Measurements from ENCODE around the gene MRPS22. TPM values are rescaled to one million over a fixed set of nuclear protein-coding genes. Genes with fewer than 3 reads are reported as not detected.

The MRPS22 gene
- total and polyA plus RNA-seq, 9 of the 15 experiments (the other 6 are each of a cell fraction or from before 2014, with no cell fraction given) = 148 to 397 (median 229) TPM

GRCh38 chr3:139394116-139394515 lies 50.3 kb downstream of the MRPS22 start (continued):
- TF ChIP-seq USF2 (CRISPR knock-in tag; IDR thresholded peaks at IDR 0.05) = peak; percentile 36; the same call in 1 of the 2 replicates
- peak; percentile 34; the same call in 1 of the 2 replicates for TF ChIP-seq TAL1 (IDR thresholded peaks at IDR 0.05)
- TF ChIP-seq DDX20 (tag; IDR thresholded peaks at IDR 0.05; ENCODE audit: low read depth) = no peak
- no peak for TF ChIP-seq SAP30 (IDR thresholded peaks at IDR 0.05; ENCODE audit: borderline replicate concordance, insufficient read depth, low read depth, low read length, poor library complexity, severe bottlenecking)
- no peak for TF ChIP-seq EHMT2 (IDR thresholded peaks at IDR 0.05)
- TF ChIP-seq EWSR1 (IDR thresholded peaks at IDR 0.05; ENCODE audit: borderline replicate concordance, low read depth, partially characterized antibody) = no peak
- 0 out of 2 replicates have a peak, but pooled peaks have one; percentile 10 for TF ChIP-seq EP300 (IDR thresholded peaks at IDR 0.05; ENCODE audit: low read length)
- TF ChIP-seq ZFP36 (IDR thresholded peaks at IDR 0.05; ENCODE audit: low read depth, low read length, partially characterized antibody) = no peak
- TF ChIP-seq CEBPG (CRISPR knock-in tag; IDR thresholded peaks at IDR 0.05) = no peak
- peak; percentile 84 to 93 for TF ChIP-seq CEBPG (tag; conservative IDR thresholded peaks at IDR 0.05 in 1 of 2, IDR thresholded peaks at IDR 0.05 in 1 of 2)
- TF ChIP-seq ZNF561 (CRISPR knock-in tag; conservative IDR thresholded peaks at IDR 0.05) = no peak
- TF ChIP-seq CAMTA2 (CRISPR knock-in tag; conservative IDR thresholded peaks at IDR 0.05) = no peak
- TF ChIP-seq FOXA1 (IDR thresholded peaks at IDR 0.05; ENCODE audit: borderline replicate concordance) = no peak
- TF ChIP-seq RCOR1 (IDR thresholded peaks at IDR 0.05; ENCODE audit: borderline replicate concordance in 1 of 2, low read depth in 2 of 2, low read length in 2 of 2) = 0 out of 4 replicates have a peak, but pooled peaks of 1 of the 2 experiments have one; percentile 10
- peak; percentile 89 for TF ChIP-seq CEBPB (tag; IDR thresholded peaks at IDR 0.05)
- TF ChIP-seq NEUROD1 (IDR thresholded peaks at IDR 0.05; ENCODE audit: borderline replicate concordance, low read depth, low read length, partially characterized antibody) = no peak
- TF ChIP-seq HMG20A (CRISPR knock-in tag; conservative IDR thresholded peaks at IDR 0.05) = no peak
- peak; percentile 2; the same call in 1 of the 2 replicates for TF ChIP-seq KLF16 (IDR thresholded peaks at IDR 0.05)
- TF ChIP-seq MAX (CRISPR knock-in tag; IDR thresholded peaks at IDR 0.05) = no peak
- TF ChIP-seq MAFF (IDR thresholded peaks at IDR 0.05; ENCODE audit: low read length) = no peak
- no peak for TF ChIP-seq MYNN (IDR thresholded peaks at IDR 0.05)
- TF ChIP-seq MYNN (CRISPR knock-in tag; IDR thresholded peaks at IDR 0.05) = no peak
- TF ChIP-seq SIX5 (IDR thresholded peaks at IDR 0.05; ENCODE audit: borderline replicate concordance in 1 of 2, insufficient read depth in 1 of 2, low read depth in 1 of 2, low read length in 2 of 2) = no peak
- TF ChIP-seq MEIS2 (IDR thresholded peaks at IDR 0.05; ENCODE audit: partially characterized antibody) = peak; percentile 64
- peak; percentile 24; the same call in 1 of the 2 replicates for TF ChIP-seq TEAD4 (IDR thresholded peaks at IDR 0.05; ENCODE audit: low read length)
- no peak for TF ChIP-seq TEAD4 (CRISPR knock-in tag; IDR thresholded peaks at IDR 0.05; ENCODE audit: borderline replicate concordance)
- TF ChIP-seq ZNF583 (CRISPR knock-in tag; IDR thresholded peaks at IDR 0.05) = no peak
- no peak for TF ChIP-seq TSHZ1 (CRISPR knock-in tag; IDR thresholded peaks at IDR 0.05)
